ENCODE data around the gene LRP1B.

- TF ChIP-seq EZH2 (IDR thresholded peaks at IDR 0.05; ENCODE audit: borderline replicate concordance, insufficient read depth, low read depth, low read length, poor library complexity, severe bottlenecking) (no peak), CTCF (IDR thresholded peaks at IDR 0.05) (no peak)
Observed at GRCh38 chr2:141496810-141497209, 634.0 kb downstream of the LRP1B start.
